Right ventricle myocardium superior (tissue), 1 donor: Measurements from ENCODE around the gene ZYG11B. TPM values are rescaled to one million over a fixed set of nuclear protein-coding genes. Genes with fewer than 3 reads are reported as not detected.
"Not testable (repeated sequence)": the region's sequence is repeated elsewhere in the genome, so short reads cannot be mapped to it uniquely, and the experiment has no call there.

Source experiments
- ATAC-seq: fragments of 200-7000 bp; cut with Tn5 transposase; one replicate; pipeline ENCODE4 v1.9.1; 2020; ENCODE audit warnings: mild to moderate bottlenecking; ENCODE audit not compliant: poor library complexity
- DNase-seq: peaks from one replicate; pipeline ENCODE4 v3.0.0-alpha.2; 2020
- intact Hi-C: fragments of 100-400 bp; cut with DNase I; formaldehyde crosslinking; loops from one replicate; pipeline ENCODE4 v1.11.2; 2022
- total RNA-seq: library from RNA; stranded (reverse); fragmentation: NEBNext Ultra II Directional; extraction: Animal tissue kit (Norgen Biotek cat#: 25700); gene quantifications from one replicate; pipeline ENCODE4 v1.2.1, GENCODE V29; 2021
- donor health status: DM: no; HTN: yes; CAD: no; lungs with severe emphysema.

ZYG11B gene
- total RNA-seq, 1 donor from 2014 or later: 75.0 TPM

DNA sequence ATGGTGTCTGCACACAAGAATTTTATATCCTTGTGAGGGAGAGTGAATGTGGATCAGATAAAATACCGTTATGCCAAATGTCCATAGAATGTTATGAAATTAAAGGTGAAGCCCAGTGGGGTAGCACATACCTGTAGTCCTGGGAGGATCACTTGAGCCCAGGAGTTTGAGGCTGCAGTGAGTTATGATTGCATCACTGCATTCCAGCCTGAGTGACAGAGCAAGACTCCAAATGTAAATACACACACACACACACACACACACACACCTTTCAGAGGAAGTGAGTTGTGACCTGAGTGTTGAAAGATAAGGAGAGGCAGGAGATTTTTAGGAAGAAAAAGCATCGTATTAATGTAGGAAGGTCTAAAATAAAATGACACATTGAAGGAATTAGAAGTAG is 88.2 kb downstream of the ZYG11B start:
- no peak for ATAC-seq
- DNase-seq: no peak
- intact Hi-C loops: no loop called here

DNA sequence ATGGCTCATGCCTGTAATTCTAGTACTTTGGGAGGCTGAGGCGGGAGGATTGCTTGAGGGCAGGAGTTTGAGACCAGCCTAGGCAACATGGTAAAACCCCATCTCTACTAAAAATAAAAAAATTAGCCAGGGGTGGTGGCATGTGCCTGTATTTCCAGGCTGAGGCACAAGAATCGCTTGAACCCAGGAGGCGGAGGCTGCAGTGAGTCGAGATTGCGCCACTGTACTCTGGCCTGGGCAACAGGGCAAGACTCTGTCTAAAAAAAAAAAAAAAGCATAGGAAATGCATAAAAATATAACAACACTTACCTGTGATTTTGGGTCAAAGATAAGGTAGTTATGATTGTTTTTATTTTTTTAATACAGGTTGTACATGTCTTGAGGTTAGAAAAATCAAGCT is 94.6 kb downstream of the ZYG11B start:
- intact Hi-C loops, DNase-seq, ATAC-seq: not testable (repeated sequence)

DNA sequence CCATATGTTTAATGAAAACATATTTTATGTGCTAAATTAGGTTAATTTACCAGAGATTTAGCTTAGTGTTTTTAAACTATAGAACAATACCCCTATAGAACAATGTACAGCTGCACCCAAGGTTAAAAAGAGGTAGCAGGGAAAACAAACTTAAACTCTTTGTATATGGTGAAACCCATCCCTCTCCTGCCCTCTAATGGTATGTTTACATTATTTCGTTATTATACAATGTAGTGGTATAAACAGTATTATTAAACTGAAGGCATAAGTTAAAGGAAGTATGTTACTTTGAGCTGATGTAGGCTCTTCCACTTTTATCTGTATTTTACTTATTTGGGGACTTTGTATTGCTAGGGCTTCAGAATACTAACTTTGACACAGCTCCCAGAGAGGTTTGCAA is 99.6 kb downstream of the ZYG11B start:
- intact Hi-C loops: no loop called here
- ATAC-seq (no peak), DNase-seq (no peak)

DNA sequence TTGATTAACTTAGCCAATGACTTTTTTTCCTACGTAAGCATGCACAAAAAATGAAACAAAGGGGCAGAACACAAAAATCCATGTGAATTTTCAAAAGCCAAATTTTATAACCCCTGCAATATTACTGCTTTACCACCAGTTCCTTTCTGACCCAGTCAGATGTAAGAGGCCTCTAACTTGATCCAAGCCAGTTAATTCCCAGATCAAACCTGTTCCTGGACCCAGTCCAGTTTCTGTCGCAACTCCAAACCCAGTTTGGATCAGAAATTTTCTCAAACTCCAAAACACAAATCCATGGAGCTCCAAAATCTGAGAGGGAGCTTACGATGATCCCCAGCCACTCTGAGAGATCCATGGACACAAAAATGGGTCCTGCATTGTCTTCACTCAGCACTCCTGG is 108.5 kb downstream of the ZYG11B start:
- ATAC-seq (no peak), DNase-seq (no peak)
- intact Hi-C loops: no loop called here

DNA sequence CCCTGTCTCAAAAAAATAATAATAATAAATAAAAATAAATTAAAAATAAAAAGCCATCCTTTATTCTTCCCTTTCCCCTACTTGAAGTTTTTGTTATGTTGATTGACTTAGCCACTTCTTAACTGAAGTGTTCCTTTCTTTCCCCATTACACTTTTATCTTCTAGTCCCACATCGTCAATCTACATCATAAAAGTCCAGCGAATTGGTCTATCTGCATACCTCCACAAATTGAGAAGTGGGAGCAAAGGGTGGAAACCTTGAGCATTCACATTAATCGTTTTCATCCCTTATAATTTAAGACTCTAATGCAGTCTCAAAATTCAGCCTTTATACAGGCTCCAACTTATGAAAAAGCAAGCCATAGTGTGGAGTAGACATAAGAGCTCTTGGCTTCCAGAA is 109.8 kb downstream of the ZYG11B start:
- DNase-seq: no peak
- no peak for ATAC-seq
- intact Hi-C loops: no loop called here

DNA sequence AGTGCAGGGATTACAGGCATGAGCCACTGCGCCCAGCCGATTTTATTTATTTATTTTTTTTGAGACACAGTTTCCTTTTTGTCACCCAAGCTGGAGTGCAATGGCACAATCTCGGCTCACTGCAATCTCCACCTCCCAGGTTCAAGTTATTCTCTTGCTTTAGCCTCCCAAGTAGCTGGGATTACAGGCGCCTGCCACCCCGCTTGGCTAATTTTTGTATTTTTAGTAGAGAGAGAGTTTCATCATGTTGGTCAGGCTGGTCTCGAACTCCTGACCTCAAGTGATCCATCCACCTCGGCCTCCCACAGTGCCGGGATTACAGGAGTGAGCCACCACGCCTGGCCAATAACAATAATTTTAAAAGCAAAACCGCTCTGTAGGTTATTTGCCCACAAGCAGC is 112.9 kb downstream of the ZYG11B start:
- DNase-seq, ATAC-seq, intact Hi-C loops: not testable (repeated sequence)

DNA sequence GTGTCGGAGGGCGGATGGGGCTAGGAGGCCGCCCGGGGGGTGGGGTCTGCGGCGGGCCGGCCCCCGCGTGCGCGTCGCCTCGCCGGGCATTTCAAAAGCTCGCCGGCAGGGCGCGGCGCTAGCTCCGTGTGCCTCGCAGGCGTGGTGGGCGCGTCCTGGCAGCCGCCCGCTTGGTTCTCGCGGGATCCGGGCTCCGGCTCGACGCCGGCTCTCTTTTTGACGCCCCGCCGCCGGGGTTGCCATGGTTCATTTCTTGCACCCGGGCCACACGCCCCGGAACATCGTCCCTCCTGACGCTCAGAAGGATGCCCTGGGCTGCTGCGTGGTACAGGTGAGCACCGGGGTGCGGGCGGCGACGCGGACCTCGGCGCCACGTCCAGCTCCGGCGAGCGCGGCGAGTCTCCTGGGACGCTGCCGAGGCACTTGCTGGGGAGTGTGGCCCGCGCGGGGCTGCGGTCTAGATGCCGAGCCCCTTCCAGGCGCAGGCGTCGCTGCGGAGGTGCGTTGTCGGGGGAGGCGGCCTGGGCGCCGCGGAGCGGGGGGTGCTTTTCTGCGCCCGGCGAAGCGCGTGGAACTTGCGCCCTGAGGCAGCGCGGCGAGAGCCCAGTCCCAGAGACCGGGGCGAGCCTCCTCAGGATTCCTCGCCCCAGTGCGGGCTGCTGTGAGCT is 116.5 kb downstream of the ZYG11B start, which contains the start of gene ZYG11A:
TSS of gene ZYG11A (plus strand) at position 118 of the 668 bp plus-strand sequence. CDS start at position 242, 124 bp downstream.
- intact Hi-C loops: no loop called here
- DNase-seq (peak; percentile 71), ATAC-seq (peak; percentile 97)

DNA sequence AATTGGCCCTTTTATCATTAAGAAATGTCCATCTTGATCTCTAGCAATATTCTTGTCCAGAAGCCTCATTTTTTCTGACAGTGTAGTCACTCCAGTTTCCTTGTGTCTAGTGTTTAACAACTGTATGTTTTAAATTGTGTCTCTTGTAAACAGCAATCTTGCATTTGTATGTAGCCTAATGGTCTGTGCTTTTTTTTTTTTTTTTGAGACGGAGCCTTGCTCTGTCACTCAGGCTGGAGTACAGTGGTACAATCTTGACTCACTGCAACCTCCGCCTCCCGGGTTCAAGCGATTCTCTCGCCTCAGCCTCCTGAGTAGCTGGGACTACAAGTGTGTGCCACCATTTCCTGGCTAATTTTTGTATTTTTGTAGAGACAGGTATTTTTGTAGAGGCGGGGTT is 118.9 kb downstream of the ZYG11B start:
- intact Hi-C loops, ATAC-seq, DNase-seq: not testable (repeated sequence)

DNA sequence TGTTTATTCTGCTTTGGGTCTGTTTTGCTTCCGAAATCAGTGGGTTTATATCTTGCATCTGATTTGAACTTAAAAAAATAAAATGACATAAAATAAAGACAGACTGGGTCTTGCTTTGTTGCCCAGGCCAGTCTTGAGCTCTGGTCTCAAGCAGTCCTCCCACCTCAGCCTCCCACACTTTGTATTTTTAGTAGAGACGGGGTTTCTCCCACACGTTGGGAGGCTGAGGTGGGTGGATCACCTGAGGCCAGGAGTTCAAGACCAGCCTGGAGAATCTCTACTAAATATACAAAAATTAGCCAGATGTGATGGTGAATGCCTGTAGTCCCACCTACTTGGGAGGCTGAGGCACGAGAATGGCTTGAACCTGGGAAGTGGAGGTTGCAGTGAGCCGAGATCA is 122.2 kb downstream of the ZYG11B start:
- intact Hi-C loops: no loop called here
- DNase-seq (no peak), ATAC-seq (no peak)

DNA sequence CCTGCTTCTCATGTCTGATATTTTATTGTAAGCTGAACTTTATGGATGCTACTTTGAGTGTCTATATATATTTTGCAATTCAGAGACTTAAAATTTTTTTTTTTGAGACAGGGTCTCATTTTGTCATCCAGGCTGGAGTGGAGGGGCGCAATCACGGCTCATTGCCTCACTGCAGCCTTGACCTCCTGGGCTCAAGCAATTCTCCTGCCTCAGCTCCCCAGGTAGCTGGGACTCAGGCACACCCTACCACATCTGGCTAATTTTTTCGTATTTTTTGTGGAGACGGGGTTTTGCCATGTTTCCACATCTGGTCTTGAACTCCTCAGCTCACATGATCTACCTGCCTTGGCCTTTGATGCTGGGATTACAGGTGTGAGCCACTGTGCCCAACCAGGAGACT is 124.7 kb downstream of the ZYG11B start:
- ATAC-seq: no peak
- intact Hi-C loops: no loop called here
- DNase-seq: no peak

DNA sequence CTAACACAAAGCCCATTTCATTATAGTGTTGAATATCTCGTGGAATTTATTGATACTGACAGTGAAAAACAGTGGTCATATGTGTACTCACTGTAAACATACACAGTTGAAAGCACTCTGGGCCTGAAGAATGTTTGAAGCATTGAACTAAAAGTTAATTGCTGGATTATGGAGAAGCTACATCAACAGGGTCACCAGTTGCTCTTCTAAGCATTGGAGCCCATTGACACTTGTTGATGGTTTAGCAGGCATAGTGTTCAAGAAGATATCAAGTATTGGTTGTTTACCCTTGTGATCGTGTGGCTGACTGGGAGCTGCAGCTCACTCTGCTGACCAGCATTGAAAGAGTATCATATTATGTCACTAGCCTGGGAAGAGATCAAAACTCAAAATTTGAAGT is 126.6 kb downstream of the ZYG11B start:
- ATAC-seq: no peak
- intact Hi-C loops: no loop called here
- no peak for DNase-seq

DNA sequence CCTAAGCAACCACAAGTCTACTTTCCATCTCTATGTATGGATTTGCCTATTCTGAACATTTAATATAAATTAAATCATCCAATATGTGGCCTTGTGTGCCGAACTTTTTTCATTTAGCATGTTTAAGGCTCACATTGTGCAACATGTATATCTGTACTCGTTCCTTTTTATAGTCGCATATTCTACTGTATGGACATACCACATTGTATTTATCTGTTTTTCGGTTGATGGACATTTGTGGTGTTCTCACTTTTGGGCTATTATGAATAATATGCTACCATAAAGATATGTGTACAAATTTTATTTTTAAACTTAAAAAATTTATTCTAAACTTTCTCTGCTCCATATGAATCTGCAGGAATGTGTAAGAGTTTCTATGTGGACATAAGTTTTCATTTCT is 129.3 kb downstream of the ZYG11B start:
- DNase-seq (no peak), ATAC-seq (no peak)
- intact Hi-C loops: no loop called here

DNA sequence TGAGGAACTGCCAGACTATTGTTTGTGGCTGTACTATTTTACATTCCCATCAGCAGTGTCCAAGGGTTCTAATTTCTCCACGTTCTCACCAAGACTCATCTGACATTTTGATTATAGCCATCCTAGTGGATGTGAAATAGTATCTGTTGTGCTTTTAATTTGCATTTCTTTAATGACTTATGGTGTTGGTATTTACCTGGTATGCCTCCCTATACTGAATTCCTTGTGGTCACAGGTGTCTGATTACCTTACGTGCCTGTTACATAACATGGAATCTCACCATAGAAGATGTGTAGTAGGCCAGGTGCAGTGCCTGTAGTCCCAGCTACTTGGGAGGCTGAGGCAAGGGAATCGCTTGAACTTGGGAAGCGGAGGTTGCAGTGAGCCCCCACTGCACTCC is 129.8 kb downstream of the ZYG11B start:
- intact Hi-C loops: no loop called here
- no peak for DNase-seq
- ATAC-seq: no peak

DNA sequence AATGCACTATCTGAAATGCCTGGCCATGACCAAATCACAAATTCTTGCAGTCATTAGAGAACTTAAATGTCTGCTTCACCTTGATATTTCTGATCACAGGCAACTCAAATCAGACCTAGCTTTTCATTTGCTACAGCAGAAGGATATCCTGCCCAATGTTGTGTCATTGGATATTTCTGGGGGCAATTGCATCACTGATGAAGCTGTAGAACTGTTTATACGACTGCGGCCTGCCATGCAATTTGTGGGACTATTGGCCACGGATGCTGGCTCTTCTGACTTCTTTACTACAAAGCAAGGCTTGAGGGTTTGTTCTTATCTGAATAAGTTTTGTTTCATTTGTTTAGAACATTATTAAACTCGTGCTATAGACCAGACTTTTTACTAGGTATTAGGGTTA is 131.2 kb downstream of the ZYG11B start:
- intact Hi-C loops: no loop called here
- ATAC-seq: no peak
- no peak for DNase-seq

DNA sequence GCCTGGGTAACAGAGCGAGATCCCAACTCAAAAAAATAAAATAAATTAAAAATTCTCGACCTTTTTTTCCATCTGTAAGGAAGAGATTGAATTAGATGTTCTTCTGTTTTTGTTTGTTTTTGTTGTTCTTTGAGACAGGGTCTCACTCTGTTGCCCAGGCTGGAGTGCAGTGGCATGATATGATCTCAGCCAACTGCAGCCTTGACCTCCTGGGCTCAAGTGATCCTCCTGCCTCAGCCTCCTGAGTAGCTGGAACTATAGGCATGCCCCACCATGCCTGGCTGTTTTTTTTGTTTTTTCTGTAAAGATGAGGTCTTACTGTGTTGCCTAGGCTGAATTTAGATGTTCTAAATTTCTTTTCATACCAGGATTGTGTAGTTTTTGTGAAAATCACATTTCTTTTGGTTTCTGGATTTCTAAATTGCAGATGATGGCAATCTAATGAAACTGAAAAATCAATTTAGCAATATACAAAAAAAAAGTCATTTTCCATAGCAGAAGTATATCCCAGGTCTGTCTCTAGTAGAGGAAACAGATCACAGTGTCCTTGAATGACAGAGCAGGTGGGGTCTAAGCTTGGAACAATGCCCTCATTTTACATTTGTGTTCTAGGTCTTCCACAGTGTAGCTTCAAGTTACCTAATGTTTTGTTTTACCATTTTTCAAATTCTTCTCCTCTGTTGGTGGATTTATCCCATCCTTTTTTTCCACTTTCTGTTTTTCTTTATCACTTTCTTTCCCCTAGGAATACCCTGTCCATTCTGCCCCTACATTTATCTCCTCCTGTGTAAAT is 136.6 kb downstream of the ZYG11B start:
- DNase-seq (no peak), ATAC-seq (no peak)
- intact Hi-C loops: no loop called here

DNA sequence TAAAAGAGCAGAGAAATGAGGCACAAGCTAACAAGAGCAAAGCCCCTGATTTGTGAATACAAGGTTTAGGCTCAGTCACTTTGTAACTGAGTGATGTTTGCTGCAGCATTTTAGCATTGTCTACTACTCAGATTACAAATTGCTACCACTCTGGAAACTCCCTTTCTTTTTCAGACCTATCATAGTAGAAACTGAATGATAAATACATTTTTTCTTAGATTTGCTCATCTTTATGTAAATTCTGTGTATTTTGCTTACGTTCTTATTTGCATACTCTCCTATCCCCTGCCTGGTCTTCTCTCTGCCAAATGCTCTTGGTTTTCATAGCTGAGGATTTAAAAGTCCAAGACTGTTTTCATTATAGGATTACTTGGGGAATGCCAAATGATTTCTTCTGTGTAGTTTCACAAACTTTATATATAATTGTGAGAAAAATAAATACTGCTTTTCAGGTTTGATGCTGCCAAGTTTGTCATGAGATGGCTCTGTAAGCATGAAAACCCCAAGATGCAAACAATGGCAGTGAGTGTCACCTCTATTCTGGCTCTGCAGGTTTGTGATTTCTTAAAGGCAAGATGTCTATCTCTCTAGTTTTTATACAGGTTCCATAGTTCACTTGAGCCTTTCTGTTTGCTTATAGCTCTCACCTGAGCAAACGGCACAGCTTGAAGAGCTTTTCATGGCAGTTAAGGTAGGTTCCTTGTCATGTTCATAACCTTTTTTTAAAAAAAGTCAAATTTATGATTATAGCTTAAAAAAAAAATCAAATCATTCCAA is 141.0 kb downstream of the ZYG11B start:
- intact Hi-C loops: no loop called here
- DNase-seq: no peak
- ATAC-seq: no peak

DNA sequence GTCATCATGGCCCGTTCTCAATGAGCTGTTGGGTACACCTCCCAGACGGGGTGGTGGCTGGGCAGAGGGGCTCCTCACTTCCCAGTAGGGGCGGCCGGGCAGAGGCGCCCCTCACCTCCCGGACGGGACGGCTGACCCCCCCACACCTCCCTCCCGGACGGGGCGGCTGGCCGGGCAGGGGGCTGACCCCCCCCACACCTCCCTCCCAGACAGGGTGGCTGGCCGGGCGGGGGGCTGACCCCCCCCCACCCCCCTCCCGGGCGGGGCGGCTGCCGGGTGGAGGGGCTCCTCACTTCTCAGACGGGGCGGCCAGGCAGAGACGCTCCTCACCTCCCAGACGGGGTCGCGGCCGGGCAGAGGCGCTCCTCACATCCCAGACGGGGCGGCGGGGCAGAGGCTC is 143.5 kb downstream of the ZYG11B start:
- ATAC-seq, intact Hi-C loops, DNase-seq: not testable (repeated sequence)

DNA sequence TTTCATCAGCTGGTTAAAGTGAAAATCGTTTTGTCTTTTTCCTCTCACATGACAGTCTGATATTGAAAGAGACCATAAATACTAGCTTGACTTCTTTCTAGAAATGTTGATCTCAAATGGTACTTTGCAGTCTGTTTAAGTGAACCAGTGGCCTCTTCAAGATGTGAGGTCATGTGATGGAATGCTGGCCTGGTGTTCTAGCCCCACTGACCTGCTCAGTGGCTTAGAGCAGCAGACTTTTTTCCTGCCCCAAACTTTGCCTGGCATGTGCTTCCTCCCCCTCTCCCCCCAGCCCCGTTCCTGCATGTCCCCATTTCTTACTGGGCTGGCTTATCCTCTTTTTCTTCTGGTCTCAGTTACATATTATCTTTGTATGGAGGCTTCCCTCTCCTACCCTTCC is 150.6 kb downstream of the ZYG11B start:
- intact Hi-C loops: no loop called here
- no peak for ATAC-seq
- DNase-seq: no peak
